ENCODE data around the gene SLU7.
"Not testable (repeated sequence)": the region's sequence is repeated elsewhere in the genome, so short reads cannot be mapped to it uniquely, and the experiment has no call there.

Gene SLU7

GRCh38 chr5:160444407-160444806 lies 25.5 kb upstream of the SLU7 start:
- in situ Hi-C loops (cut with HindIII; ENCODE audit: low sequenced_read_pairs): no loop called here
- no peak for DNase-seq (ENCODE audit: low read depth, low spot score)
- TF ChIP-seq CTCF (IDR thresholded peaks at IDR 0.05; ENCODE audit: low read depth, low read length): no peak
- no peak overlapping the region for H3K4me3 ChIP-seq (ENCODE audit: low read depth, low read length)

GRCh38 chr5:160442824-160443431 lies 24.0 kb upstream of the SLU7 start:
- H3K4me3 ChIP-seq (ENCODE audit: low read depth, low read length): no peak overlapping the region
- DNase-seq (ENCODE audit: low read depth, low spot score): peak; percentile 22
- in situ Hi-C loops (cut with HindIII; ENCODE audit: low sequenced_read_pairs): no loop called here
- no peak for TF ChIP-seq CTCF (IDR thresholded peaks at IDR 0.05; ENCODE audit: low read depth, low read length)

GRCh38 chr5:160441311-160441781 lies 22.5 kb upstream of the SLU7 start:
- TF ChIP-seq CTCF (IDR thresholded peaks at IDR 0.05; ENCODE audit: low read depth, low read length): no peak
- in situ Hi-C loops (cut with HindIII; ENCODE audit: low sequenced_read_pairs): no loop called here
- H3K4me3 ChIP-seq (ENCODE audit: low read depth, low read length): no peak overlapping the region
- no peak for DNase-seq (ENCODE audit: low read depth, low spot score)

GRCh38 chr5:160439205-160439600 lies 20.3 kb upstream of the SLU7 start:
- peak; percentile 76 for DNase-seq (ENCODE audit: low read depth, low spot score)

GRCh38 chr5:160438316-160439204 lies 19.7 kb upstream of the SLU7 start:
- H3K4me3 ChIP-seq (ENCODE audit: low read depth, low read length): peak overlapping the region; percentile 43
- peak; percentile 89 for TF ChIP-seq CTCF (IDR thresholded peaks at IDR 0.05; ENCODE audit: low read depth, low read length)

More at GRCh38 chr5:160439205-160439600, 20.3 kb upstream of the SLU7 start:
- TF ChIP-seq CTCF (IDR thresholded peaks at IDR 0.05; ENCODE audit: low read depth, low read length): peak; percentile 91
- in situ Hi-C loops (cut with HindIII; ENCODE audit: low sequenced_read_pairs): no loop called here
- H3K4me3 ChIP-seq (ENCODE audit: low read depth, low read length): peak overlapping the region; percentile 43

GRCh38 chr5:160437271-160437670 lies 18.4 kb upstream of the SLU7 start:
- in situ Hi-C loops (cut with HindIII; ENCODE audit: low sequenced_read_pairs): no loop called here
- DNase-seq (ENCODE audit: low read depth, low spot score): no peak
- no peak for TF ChIP-seq CTCF (IDR thresholded peaks at IDR 0.05; ENCODE audit: low read depth, low read length)
- H3K4me3 ChIP-seq (ENCODE audit: low read depth, low read length): no peak overlapping the region

More at GRCh38 chr5:160438316-160439204, 19.7 kb upstream of the SLU7 start:
- DNase-seq (ENCODE audit: low read depth, low spot score): peak; percentile 68
- in situ Hi-C loops (cut with HindIII; ENCODE audit: low sequenced_read_pairs): no loop called here

GRCh38 chr5:160436661-160437060 lies 17.8 kb upstream of the SLU7 start:
- in situ Hi-C loops (cut with HindIII; ENCODE audit: low sequenced_read_pairs); H3K4me3 ChIP-seq (ENCODE audit: low read depth, low read length); DNase-seq (ENCODE audit: low read depth, low spot score): not testable (repeated sequence)

Data from astrocyte of the spinal cord (primary cell).